HG02763 (cell line): ENCODE measurements around the gene SRF.

Experiments
- ATAC-seq: cut with Tn5 transposase; IDR thresholded peaks from one replicate; pipeline ENCODE4 v1.9.1; 2021; ENCODE audit warnings: mild to moderate bottlenecking, moderate library complexity; ENCODE audit not compliant: unreplicated experiment

The SRF gene

GRCh38 chr6:43146709-43147688 lies 24.1 kb upstream of the SRF start:
- ATAC-seq = no peak

- no peak for ATAC-seq
These were observed 23.2 kb upstream of the SRF start for GRCh38 chr6:43147691-43148477.

GRCh38 chr6:43149265-43149664 lies 21.8 kb upstream of the SRF start:
- ATAC-seq = no peak

- ATAC-seq = no peak
These were observed 20.9 kb upstream of the SRF start for GRCh38 chr6:43150051-43150751.

- ATAC-seq = no peak
These were observed 11.5 kb upstream of the SRF start for GRCh38 chr6:43159599-43159998.

- no peak for ATAC-seq
These were observed 7.2 kb upstream of the SRF start for GRCh38 chr6:43163899-43164298.

GRCh38 chr6:43170417-43170930 lies 595 bp upstream of the SRF start:
- ATAC-seq = no peak

- ATAC-seq = peak; percentile 2
These were observed 636 bp downstream of the SRF start for GRCh38 chr6:43171707-43172103.

GRCh38 chr6:43172104-43173007 lies 1.3 kb downstream of the SRF start:
- no peak for ATAC-seq

GRCh38 chr6:43173591-43174262 lies 2.7 kb downstream of the SRF start:
- ATAC-seq = no peak

- ATAC-seq = peak; percentile 67
These were observed 3.4 kb downstream of the SRF start for GRCh38 chr6:43174263-43175112.

- ATAC-seq = no peak
These were observed 4.8 kb downstream of the SRF start for GRCh38 chr6:43175676-43176422.

- ATAC-seq = no peak
These were observed 5.3 kb downstream of the SRF start for GRCh38 chr6:43176423-43176786.

GRCh38 chr6:43178150-43178549 lies 7.1 kb downstream of the SRF start:
- ATAC-seq = no peak

GRCh38 chr6:43178951-43179830 lies 8.1 kb downstream of the SRF start:
- no peak for ATAC-seq

GRCh38 chr6:43180058-43180457 lies 9.0 kb downstream of the SRF start:
- no peak for ATAC-seq

- ATAC-seq = no peak
These were observed 9.9 kb downstream of the SRF start for GRCh38 chr6:43180985-43181384.
